ENCODE data around the gene PRSS57. TPM values are rescaled to one million over a fixed set of nuclear protein-coding genes. Genes with fewer than 3 reads are reported as not detected.
A peak's percentile ranks its signal among the peaks of the same experiment; 100 is the strongest.

The PRSS57 gene
- total and polyA plus RNA-seq, 2 of the 13 experiments (the other 11 are each of a cell fraction or from before 2014, with no cell fraction given): 0.12 TPM; not detected in 1

GRCh38 chr19:737591-738093 lies 42.4 kb upstream of the PRSS57 start (continued):
- TF ChIP-seq LRRFIP1 (CRISPR knock-in tag; conservative IDR thresholded peaks at IDR 0.05) (no peak), HBP1 (CRISPR knock-in tag; IDR thresholded peaks at IDR 0.05; ENCODE audit: low read depth) (no peak), FOXO1 (CRISPR knock-in tag; IDR thresholded peaks at IDR 0.05) (no peak), TFAP4 (IDR thresholded peaks at IDR 0.05; ENCODE audit: borderline replicate concordance, low read depth) (no peak), ZSCAN21 (CRISPR knock-in tag; IDR thresholded peaks at IDR 0.05; ENCODE audit: borderline replicate concordance) (no peak), ZNF761 (CRISPR knock-in tag; conservative IDR thresholded peaks at IDR 0.05) (no peak), SMAD1 (CRISPR knock-in tag; IDR thresholded peaks at IDR 0.05; ENCODE audit: borderline replicate concordance, low read depth) (0 out of 2 replicates have a peak, but pooled peaks have one; percentile 14), GLI4 (CRISPR knock-in tag; IDR thresholded peaks at IDR 0.05; ENCODE audit: borderline replicate concordance) (0 out of 2 replicates have a peak, but pooled peaks have one; percentile 33), NCOA5 (CRISPR knock-in tag; IDR thresholded peaks at IDR 0.05) (no peak), ZNF232 (CRISPR knock-in tag; IDR thresholded peaks at IDR 0.05; ENCODE audit: borderline replicate concordance) (no peak), RFX3 (CRISPR knock-in tag; IDR thresholded peaks at IDR 0.05) (no peak), ZZZ3 (CRISPR knock-in tag; IDR thresholded peaks at IDR 0.05; ENCODE audit: borderline replicate concordance) (no peak), HMGA1 (CRISPR knock-in tag; conservative IDR thresholded peaks at IDR 0.05) (no peak), EZH2 (conservative IDR thresholded peaks at IDR 0.05; ENCODE audit: low read depth, low read length) (no peak), RCOR2 (CRISPR knock-in tag; IDR thresholded peaks at IDR 0.05) (0 out of 2 replicates have a peak, but pooled peaks have one; percentile 55), U2AF1 (optimal IDR thresholded peaks at IDR 0.05; ENCODE audit: low read depth, low read length) (no peak), ZMYM2 (CRISPR knock-in tag; IDR thresholded peaks at IDR 0.05) (peak; percentile 77), ZNF574 (CRISPR knock-in tag; IDR thresholded peaks at IDR 0.05) (no peak), ZNF737 (CRISPR knock-in tag; IDR thresholded peaks at IDR 0.05; ENCODE audit: borderline replicate concordance) (no peak), ZHX1 (CRISPR knock-in tag; IDR thresholded peaks at IDR 0.05; ENCODE audit: low read depth) (no peak)

Data from HepG2 (cell line).